HG03066 (cell line): ENCODE data around the gene MRFAP1L1.
"Not testable (repeated sequence)": the region's sequence is repeated elsewhere in the genome, so short reads cannot be mapped to it uniquely, and the experiment has no call there.

Experiments used
- ATAC-seq: cut with Tn5 transposase; IDR thresholded peaks from one replicate; pipeline ENCODE4 v1.9.1; 2021; ENCODE audit warnings: low read depth; ENCODE audit not compliant: unreplicated experiment

Gene MRFAP1L1

DNA sequence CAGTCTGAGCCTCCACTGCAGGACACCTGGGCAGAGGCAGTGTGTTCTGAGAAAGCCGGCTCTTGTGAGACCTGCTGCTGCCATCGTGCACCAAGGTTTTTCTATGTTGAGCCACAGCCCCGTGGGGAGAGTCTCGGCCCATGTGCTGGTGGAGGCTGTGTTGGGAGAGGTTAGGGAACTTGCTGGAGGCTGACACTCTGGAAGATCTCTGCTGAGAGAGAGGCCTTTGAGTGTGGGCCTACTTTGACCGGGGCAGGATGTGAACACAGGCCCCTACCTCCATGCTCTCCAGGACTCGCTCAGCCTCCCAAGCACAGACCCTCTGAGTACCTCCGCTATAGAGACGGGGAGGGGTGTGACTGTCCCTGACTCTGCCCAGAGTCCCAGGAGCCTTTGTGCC is 17.3 kb downstream of the MRFAP1L1 start:
- no peak for ATAC-seq

DNA sequence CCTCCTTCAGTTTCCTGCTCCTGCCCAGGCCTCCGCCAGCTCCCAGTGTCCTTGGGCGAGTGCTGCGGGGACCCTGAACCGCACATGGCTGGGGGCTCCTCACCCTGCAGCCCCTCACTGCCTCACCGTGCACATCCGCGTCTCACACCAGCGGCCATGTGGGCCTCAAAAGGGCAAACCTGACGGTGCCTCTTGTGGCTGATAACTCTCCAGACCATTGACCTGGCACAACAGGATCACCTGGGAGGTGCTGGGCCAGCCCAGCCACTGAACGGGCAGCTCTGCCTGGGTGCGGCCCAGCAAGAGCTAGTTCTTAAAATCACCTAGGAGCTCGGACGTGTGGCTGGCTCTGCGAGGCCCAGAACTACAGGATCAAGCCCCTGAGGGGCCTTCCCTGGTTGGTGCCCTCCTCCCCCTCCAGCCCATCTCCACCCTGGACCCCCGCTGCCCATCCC is 20.1 kb downstream of the MRFAP1L1 start:
- no peak for ATAC-seq

DNA sequence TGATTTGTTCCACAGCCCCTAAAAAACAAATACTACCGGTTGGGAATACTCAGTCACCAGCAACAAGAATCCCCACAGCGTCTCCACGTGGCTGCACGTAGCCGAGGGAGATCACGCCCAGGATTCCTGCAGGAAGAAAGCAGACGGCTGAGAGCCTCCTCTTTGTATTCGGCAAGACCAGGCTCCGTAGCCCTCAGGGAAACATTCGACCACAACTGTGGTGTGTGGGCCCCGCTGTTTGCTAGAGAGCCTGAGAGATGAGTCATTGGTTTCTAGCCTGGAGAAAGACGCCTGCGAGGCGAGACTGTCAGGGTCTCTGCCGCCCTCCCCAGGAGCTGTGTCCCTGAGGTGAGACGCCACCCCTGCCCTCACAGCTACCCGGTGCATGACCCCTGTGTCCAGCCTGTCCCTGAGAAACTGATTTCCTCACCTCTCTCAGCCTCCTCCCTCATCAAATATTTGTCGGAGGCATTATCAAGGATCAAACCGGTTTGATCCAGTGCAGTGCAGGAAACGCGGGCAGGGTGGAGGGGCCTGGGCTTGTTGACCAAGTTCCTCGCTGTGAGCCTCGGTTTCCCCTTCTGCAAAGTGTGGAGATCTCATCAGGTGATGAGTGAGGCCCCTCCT is 20.7 kb downstream of the MRFAP1L1 start:
- ATAC-seq = no peak

DNA sequence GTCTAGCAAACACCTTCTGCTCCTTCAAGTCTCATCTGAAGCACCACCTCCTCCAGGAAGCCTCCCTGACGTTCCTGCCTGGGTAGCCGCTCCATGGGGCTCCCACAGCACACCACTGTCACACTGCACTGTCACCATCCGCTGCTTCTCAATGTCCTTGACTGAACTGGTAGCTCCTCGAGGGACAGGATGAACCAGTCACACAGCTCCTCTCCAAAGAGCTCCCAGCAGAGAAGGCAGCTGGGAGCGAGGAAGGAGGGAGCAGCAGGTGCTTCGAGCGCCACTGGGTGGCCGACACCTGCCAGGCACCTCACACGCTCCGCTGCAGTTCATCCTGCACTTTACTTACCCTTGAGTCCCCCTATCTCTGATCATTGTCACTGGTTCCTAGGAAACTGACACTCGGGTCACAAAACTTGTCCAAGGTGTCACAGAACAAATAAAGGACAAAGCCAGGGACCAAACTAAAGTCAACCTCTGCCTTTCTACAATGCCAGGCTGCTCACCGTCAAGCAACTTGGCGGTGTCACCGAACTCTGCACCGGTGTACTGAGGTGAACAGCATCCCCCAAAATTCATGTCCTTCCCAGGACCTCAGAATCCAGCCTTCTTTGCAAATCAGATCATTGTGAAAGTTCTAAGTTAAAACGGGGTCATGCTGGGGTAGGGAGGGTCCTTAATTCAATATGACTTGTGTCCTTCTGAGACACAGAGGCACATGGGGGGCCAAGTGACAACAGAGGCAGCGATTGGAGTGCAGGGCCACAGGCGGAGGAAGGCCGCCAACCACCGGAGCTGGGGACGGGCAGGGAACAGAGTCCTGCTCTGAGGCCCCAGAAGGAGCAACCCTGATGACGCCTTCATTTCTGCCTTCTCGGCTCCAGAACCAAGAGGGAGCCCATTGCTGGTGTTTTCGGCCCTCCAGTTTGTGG is 21.5 kb downstream of the MRFAP1L1 start:
- no peak for ATAC-seq

DNA sequence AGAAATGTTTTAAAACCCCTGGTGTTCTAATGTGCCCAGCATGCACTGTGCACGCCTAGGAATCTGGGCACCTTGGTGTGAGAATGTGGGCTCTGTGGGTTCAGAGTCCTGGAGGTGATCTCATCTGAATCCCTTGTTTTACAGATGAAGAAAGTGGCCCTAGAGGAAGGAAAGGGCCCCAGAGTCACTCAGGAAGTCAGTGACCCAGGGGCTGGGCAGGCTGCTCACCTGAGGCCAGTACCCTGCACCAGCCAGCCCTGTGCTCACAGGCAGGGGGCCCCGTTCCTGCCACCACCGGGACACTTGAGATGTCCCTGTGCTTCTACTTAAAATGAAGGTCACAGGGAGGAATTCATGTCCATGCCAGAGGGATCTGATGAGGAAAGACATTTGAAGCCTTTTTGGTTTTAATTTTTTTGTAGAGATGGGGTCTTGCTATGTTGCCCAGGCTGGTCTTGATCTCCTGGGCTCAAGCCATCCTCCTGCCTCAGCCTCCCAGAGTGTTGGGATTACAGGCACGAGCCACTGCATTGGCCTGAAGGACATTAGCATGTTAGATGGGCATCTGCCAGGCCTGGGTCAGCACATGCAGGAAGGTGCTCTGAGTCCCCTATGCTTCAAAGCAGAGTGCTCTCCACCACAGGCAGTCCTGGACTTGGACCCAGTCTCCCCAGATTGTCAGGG is 23.4 kb downstream of the MRFAP1L1 start:
- ATAC-seq = no peak

DNA sequence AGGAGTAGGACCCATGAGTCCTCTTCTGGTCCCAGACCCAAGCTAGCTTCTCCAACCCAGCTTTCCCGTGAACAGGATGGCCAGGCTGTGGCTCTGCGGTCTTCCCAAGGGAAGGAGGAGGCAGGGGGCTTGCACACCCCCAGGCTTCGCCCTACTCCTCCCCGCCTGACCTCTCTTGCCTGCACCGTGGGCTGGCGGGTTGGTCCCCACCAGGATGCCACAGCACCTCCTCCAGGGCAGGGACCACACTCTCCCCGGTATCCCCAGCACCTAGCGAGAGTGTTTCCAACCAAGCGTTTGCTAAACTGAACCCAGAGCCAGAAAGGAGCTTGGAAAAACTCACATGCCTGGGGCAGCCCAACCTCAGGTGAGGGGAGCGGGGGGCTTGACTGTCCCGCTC is 25.0 kb downstream of the MRFAP1L1 start:
- no peak for ATAC-seq

DNA sequence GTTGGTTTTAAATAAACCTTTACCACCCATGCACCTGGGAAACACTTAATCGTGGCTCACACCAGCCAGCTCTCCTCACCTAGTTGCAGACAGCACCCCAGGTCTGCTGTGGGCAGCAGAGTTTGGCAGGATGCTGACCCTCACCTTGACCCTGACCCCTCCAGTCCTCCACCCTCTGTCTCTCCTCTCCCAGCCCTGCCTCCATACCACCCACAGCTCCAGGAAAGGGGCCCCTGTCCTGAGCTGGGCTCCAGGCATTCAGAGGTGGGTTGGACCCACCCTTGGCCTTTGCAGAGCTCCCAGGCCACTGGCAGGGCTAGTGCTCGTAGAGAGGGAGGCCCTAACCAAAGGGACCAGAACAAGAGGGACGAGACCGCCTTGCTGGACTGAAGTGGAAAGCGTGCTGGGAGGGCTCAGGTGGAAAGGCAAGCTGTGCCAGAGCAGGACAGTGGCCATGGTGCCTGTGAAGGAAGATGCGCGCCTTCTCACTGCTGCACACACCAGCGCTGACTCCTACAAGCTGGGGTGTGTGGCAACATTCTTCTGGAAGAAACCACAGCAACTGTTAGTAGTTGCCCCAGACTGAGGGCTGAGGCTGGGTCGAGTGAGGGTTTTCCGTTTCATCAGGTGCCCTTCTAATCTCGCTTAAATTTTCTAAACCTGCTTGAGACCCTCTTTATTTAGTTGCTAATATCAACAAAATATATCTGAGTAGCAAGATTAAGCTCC is 26.6 kb downstream of the MRFAP1L1 start:
- ATAC-seq = no peak

DNA sequence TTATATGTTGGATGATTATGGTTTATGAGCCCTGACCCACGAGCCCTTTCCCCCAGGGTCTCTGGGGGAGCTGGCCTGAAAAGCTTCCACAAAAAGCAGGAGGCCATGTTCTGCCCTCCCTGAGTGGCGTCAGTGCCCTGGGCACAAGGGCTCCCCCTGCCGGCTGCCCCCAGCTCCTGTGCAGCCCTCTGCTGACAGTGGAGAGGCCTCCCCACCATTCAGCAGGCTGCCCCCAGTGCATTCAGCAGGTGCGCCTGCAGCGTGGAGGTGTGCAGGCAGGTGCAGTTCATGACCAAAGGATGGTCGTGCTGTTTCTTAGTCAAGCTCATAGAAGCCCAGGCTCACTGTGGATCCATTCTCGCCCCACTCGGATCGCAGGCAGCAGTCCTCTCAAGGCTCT is 28.5 kb downstream of the MRFAP1L1 start:
- no peak for ATAC-seq

DNA sequence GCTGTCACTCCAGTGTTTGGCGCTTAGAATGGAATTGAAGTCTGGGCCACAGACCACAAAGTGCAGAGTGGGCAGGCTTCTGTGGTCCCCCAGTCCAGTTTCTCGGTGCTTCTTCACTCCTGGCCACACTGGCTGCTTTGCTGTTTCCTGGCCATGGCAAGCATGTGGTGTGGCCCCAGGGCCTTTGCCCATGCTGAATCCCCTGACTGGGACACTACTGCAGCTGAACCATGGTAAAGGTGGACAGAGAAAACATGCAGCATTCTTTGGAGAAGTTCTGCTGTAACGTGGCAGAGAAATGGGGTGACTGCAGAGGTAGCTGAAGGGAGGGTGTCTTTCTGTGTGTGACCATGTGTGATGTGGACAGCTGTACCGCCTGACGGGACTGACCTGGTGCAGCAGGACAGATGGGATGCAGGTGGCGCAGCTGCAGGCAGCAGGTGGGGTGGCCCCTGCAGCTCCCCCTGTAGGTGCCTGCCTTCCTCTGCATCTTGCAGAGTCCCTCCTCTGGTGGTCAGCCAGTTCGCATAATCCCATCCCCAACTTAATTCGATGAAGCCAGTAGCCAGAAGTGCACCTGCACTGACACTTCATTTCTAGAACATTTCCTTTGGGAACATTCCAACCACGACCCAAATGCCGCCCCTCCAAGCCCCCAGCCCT is 29.2 kb downstream of the MRFAP1L1 start:
- ATAC-seq = no peak

DNA sequence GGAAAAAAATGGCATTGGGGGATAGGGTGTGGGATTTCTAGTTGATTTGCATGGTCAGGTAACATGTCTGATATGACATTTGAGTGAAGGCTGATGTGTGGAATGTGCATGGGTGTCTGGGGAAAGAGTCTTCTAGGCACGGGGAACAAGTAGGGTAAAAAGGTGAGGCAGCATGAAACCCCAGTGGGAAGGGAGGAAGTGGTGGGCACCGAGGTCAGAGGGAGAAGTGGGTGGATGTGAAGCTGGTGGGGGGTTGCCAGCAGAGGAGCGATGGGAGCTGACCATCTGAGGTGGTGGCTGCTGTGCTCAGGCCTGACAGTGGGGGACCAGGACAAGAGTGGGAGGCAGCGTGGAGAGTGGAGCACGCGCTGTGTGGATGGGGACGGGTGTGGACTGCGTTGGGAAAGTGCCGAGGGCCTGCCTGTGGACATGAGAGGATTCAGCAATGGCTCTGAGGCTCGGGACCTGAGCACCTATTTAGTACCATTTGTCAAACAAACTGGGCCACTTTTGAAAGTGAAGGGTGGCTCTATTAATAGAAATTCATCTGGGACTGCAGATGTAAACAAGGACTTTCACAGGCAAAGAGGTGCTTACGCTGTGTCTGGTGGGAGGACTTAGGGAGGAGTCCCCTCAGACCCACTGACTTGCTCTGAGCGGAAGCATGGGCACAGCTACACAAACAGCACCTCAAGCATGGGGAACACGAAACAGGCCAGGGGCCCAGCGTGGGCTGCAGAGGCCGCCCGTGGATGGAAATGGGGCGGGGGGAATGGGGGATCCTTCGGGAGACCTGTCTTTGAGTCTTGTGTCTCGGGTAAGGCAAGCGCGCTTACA is 32.7 kb downstream of the MRFAP1L1 start:
- ATAC-seq = no peak

DNA sequence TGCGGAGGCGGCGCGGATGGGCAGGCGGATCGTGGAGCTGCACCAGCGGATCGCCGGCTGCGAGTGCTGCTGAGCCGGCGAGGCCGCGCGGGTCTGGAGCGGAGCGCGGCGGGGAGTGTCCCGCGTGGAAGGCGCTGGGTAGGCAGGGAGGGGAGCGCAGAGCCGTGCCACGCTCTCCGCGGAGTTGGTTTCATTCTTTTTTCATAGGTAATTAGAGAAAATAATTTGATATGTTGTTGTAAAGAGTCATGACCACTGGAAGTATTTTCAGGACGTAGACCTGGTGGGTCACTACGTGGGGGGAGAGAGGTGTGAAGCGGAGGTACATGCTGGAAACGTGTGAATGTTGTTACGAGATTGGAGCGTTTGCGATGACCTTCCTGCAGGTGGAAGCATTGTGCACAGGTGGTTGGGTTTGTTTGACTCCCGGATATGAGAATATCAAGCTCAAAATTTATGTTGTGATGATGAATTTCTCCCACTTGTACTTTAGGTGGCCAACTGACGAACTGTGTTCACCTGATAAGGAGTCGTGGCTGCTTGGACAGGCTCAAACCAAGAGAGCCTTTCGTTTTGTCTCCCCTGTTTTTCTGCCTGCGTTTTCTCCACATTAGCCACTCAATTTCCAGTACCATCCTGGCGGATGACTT is 35.0 kb downstream of the MRFAP1L1 start:
- ATAC-seq = peak; percentile 49

DNA sequence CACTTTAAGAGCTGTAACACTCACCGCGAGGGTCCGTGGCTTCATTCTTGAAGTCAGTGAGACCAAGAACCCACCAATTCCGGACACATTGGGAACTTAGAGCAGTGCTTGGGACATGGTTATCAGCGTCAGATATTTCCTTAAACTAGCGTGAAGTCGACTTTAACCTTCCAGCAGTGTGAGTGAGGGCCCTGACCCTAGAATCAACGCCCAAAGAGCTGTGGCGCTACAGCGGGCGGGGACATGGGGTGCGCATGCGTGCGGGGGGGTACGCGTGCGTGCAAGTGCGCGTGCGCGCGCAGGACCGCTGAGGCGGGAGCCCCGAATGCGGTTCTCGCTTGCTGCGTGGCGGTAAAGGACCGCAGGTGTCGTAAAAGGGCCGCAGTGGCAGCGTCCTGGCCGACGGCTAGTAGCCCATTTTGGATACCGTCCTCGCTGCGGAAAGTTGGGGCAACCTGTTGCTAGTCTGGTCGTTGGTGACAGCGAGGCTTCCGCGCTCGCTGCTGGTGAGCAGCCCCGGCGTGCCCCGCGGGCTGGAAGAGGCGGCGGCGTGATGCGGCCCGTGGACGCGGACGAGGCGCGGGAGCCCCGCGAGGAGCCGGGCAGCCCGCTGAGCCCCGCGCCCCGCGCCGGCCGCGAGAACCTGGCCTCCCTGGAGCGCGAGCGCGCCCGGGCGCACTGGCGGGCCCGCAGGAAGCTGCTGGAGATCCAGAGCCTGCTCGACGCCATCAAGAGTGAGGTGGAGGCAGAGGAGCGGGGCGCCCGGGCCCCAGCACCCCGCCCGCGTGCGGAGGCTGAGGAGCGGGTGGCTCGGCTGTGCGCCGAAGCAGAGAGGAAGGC is 35.8 kb downstream of the MRFAP1L1 start:
- ATAC-seq = peak; percentile 62

DNA sequence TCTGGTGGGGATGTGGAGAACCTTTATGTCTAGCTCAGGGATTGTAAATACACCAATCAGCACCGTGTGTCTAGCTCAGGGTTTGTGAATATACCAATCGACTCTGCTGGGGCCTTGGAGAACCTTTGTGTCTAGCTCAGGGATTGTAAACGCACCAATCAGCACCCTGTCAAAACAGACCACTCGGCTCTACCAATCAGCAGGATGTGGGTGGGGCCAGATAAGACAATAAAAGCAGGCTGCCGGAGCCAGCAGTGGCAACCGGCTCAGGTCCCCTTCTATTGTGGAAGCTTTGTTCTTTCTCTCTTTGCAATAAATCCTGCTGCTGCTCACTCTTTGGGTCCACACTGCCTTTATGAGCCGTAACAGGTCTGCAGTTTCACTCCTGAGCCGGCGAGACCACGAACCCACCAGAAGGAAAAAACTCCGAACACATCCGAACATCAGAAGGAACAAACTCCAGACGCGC is 36.4 kb downstream of the MRFAP1L1 start:
- not testable (repeated sequence) for ATAC-seq

DNA sequence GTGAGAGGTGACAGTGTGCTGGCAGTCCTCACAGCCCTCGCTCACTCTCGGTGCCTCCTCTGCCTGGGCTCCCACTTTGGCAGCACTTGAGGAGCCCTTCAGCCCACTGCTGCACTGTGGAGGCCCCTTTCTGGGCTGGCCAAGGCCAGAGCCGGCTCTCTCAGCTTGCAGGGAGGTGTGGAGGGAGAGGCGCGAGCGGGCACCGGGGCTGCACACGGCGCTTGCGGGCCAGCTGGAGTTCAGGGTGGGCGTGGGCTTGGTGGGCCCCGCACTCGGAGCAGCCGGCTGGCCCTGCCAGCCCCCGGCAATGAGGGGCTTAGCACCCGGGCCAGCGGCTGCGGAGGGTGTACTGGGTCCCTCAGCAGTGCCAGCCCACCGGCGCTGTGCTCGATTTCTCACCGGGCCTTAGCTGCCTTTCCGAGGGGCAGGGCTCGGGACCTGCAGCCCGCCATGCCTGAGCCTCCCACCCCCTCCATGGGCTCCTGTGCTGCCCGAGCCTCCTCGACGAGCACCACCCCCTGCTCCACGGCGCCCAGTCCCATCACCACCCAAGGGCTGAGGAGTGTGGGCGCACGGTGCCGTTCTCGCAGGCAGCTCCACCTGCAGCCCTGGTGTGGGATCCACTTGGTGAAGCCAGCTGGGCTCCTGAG is 37.0 kb downstream of the MRFAP1L1 start:
- not testable (repeated sequence) for ATAC-seq

DNA sequence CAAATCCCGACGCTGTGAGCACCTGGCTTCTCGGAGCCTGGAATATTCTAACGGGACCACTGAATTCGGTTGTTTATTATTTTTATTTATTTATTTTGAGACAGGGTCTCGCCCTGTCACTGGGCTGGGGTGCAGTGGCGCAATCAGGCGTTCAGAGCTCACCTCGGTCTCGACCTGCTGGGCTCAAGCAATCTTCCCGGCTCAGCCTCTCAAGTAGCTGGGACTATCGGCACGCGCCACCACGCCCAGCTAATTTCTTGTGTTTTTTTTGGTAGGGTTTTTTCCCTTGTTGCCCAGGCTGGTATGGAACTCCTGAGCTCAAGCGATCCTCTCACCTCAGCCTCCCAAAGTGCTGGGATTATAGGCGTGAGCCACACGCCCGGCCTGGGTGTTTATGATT is 37.5 kb downstream of the MRFAP1L1 start:
- ATAC-seq = no peak

DNA sequence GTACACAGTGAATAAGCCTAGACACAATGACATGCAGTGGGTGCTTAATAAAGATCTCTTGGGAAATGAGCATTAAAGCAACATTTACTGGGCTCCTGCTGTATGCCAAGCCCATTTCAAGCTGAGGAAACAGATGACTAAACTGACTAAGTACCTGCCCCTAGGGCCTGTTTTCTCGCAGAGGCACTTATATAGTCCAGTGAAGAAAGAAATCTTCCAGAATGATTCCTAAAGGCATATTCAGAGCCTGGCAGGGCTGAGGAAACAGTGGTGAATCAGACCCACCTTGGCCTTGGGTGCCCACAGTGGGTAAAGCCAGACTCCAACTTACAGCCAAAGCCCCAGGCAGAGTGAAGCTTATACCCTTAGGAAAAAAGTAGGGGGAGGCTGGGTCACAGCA is 38.0 kb downstream of the MRFAP1L1 start:
- ATAC-seq = no peak

DNA sequence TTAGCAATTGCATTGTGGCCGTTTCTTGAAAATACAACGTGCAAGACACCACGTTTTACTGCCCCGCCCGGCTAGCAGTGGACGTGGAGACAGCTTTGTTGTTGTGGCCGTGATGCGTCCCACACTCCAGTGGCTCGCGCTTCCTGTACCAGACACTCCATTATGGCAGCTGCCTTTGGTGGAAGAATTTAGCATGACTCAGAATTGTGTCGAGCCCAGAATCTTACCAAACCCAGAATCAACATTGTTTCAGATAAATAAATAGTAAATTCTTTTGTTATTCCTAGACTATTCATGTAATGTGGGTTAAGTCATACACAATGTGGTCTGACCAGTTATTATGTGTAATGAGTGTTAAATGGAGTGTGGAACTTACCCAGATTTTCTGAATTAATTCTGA is 41.3 kb downstream of the MRFAP1L1 start:
- no peak for ATAC-seq
